Endothelial cell (in vitro differentiated cells): ENCODE measurements around the gene ZSWIM6. TPM values are rescaled to one million over a fixed set of nuclear protein-coding genes. Genes with fewer than 3 reads are reported as not detected.

ENCODE experiments used
- DNase-seq: peaks from one replicate; pipeline ENCODE4 v3.0.0; 2021; ENCODE audit warnings: low spot score
- H3K27ac Mint-ChIP-seq: one replicate; pipeline ENCODE4 v1.8.0; 2021; ENCODE audit warnings: mixed read lengths, inconsistent platforms; ENCODE audit not compliant: unreplicated experiment
- H3K27me3 Mint-ChIP-seq: one replicate; pipeline ENCODE4 v1.8.0; 2021; ENCODE audit warnings: mild to moderate bottlenecking, moderate library complexity, mixed read lengths, inconsistent platforms; ENCODE audit not compliant: unreplicated experiment
- H3K36me3 Mint-ChIP-seq: one replicate; pipeline ENCODE4 v1.8.0; 2021; ENCODE audit warnings: mild to moderate bottlenecking, low read depth, mixed read lengths, inconsistent platforms; ENCODE audit not compliant: unreplicated experiment
- H3K4me1 Mint-ChIP-seq: one replicate; pipeline ENCODE4 v1.8.0; 2021; ENCODE audit warnings: mild to moderate bottlenecking, mixed read lengths, inconsistent platforms; ENCODE audit not compliant: unreplicated experiment
- H3K4me3 Mint-ChIP-seq: one replicate; pipeline ENCODE4 v1.8.0; 2021; ENCODE audit warnings: mild to moderate bottlenecking, mixed read lengths, inconsistent platforms; ENCODE audit not compliant: unreplicated experiment
- H3K9me3 Mint-ChIP-seq: one replicate; pipeline ENCODE4 v1.8.0; 2021; ENCODE audit warnings: mixed read lengths, inconsistent platforms; ENCODE audit not compliant: unreplicated experiment
- CTCF ChIP-seq: fragments of 200-600 bp; sonication (generic); IDR thresholded peaks from one replicate; pipeline ENCODE4 v1.5.0; 2021; ENCODE audit warnings: antibody characterized with exemption; ENCODE audit not compliant: unreplicated experiment
- total RNA-seq: library from RNA; stranded (reverse); fragmentation: NEBNext Ultra II Directional; extraction: Animal tissue kit (Norgen Biotek cat#: 25700); gene quantifications from one replicate; pipeline ENCODE4 v1.2.1, GENCODE V29; 2021; ENCODE audit not compliant: unreplicated experiment

The ZSWIM6 gene
- total RNA-seq, 1 donor from 2014 or later: 77.0 TPM

GRCh38 chr5:61311056-61311610 lies 20.9 kb upstream of the ZSWIM6 start:
- H3K9me3 Mint-ChIP-seq: no peaks in the 10 kb centered on the region
- peaks cover 2% of the 10 kb centered on the region for H3K27me3 Mint-ChIP-seq
- no peak for TF ChIP-seq CTCF
- no peaks in the 10 kb centered on the region for H3K36me3 Mint-ChIP-seq
- no peak for DNase-seq
- H3K4me1 Mint-ChIP-seq: peaks cover 11% of the 10 kb centered on the region
- H3K4me3 Mint-ChIP-seq: no peak overlapping the region
- H3K27ac Mint-ChIP-seq: no peak overlapping the region

GRCh38 chr5:61311836-61312808 lies 19.9 kb upstream of the ZSWIM6 start:
- TF ChIP-seq CTCF: no peak
- no peak for DNase-seq
- Mint-ChIP-seq H3K9me3 (no peaks in the 10 kb centered on the region), H3K27ac (no peak overlapping the region), H3K4me3 (no peak overlapping the region), H3K4me1 (peaks cover 7% of the 10 kb centered on the region), H3K36me3 (no peaks in the 10 kb centered on the region), H3K27me3 (peaks cover 2% of the 10 kb centered on the region)

GRCh38 chr5:61313960-61314681 lies 17.9 kb upstream of the ZSWIM6 start:
- Mint-ChIP-seq H3K27ac (no peak overlapping the region), H3K36me3 (no peaks in the 10 kb centered on the region), H3K9me3 (no peaks in the 10 kb centered on the region), H3K4me1 (peaks cover 7% of the 10 kb centered on the region), H3K27me3 (peaks cover 2% of the 10 kb centered on the region), H3K4me3 (no peak overlapping the region)
- no peak for TF ChIP-seq CTCF
- DNase-seq: no peak

DNA sequence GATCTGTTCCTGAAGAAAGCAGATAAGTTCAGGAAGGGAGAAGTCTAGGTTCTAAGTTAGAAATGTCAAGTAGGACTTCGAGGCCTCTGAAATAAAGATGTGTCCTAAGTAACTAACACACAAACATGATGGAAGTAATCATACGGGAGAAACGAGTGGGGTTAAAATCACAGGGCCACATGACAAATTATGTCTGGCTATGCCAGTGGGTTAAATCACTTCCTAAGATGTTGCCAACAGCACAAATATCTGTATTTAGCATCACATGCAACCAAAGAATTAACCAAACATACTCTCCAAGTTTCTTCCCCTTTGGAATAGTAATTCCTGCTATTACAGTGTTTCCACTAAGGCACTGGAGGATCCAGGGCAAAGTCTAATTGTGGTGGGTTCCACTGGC lies 13.7 kb upstream of the ZSWIM6 start:
- no peak overlapping the region for H3K4me3 Mint-ChIP-seq
- no peaks in the 10 kb centered on the region for H3K9me3 Mint-ChIP-seq
- H3K4me1 Mint-ChIP-seq: peaks cover 36% of the 10 kb centered on the region
- no peak for TF ChIP-seq CTCF
- H3K27ac Mint-ChIP-seq: no peak overlapping the region
- H3K36me3 Mint-ChIP-seq: peaks cover 3% of the 10 kb centered on the region
- H3K27me3 Mint-ChIP-seq: no peaks in the 10 kb centered on the region
- no peak for DNase-seq
